ENCODE results near the gene TAS1R2. TPM values are rescaled to one million over a fixed set of nuclear protein-coding genes. Genes with fewer than 3 reads are reported as not detected.

TAS1R2 gene
- polyA plus RNA-seq, 4 donors = not detected

GRCh38 chr1:18805150-18805879, 54.1 kb downstream of the TAS1R2 start:
- DNase-seq (ENCODE audit: low read depth in 4 of 4, low spot score in 3 of 4) = no peak

GRCh38 chr1:18803851-18804250, 55.6 kb downstream of the TAS1R2 start:
- DNase-seq (ENCODE audit: low read depth in 4 of 4, low spot score in 3 of 4) = no peak

- no peak for DNase-seq (ENCODE audit: low read depth in 4 of 4, low spot score in 3 of 4)
These were observed 56.2 kb downstream of the TAS1R2 start for GRCh38 chr1:18803151-18803791.

- DNase-seq (ENCODE audit: low read depth in 4 of 4, low spot score in 3 of 4) = no peak
These were observed 57.2 kb downstream of the TAS1R2 start for GRCh38 chr1:18802231-18802630.

GRCh38 chr1:18800258-18800657, 59.2 kb downstream of the TAS1R2 start:
- no peak for DNase-seq (ENCODE audit: low read depth in 4 of 4, low spot score in 3 of 4)

- DNase-seq (ENCODE audit: low read depth in 4 of 4, low spot score in 3 of 4) = no peak
These were observed 60.0 kb downstream of the TAS1R2 start for GRCh38 chr1:18799454-18799853.

- DNase-seq (ENCODE audit: low read depth in 4 of 4, low spot score in 3 of 4) = no peak
These were observed 60.5 kb downstream of the TAS1R2 start for GRCh38 chr1:18798946-18799345.

- no peak for DNase-seq (ENCODE audit: low read depth in 4 of 4, low spot score in 3 of 4)
These were observed 60.9 kb downstream of the TAS1R2 start for GRCh38 chr1:18798533-18798932.

GRCh38 chr1:18796950-18797349, 62.5 kb downstream of the TAS1R2 start:
- DNase-seq (ENCODE audit: low read depth in 4 of 4, low spot score in 3 of 4) = no peak

- no peak for DNase-seq (ENCODE audit: low read depth in 4 of 4, low spot score in 3 of 4)
These were observed 64.3 kb downstream of the TAS1R2 start for GRCh38 chr1:18795002-18795689.

- no peak for DNase-seq (ENCODE audit: low read depth in 4 of 4, low spot score in 3 of 4)
These were observed 64.9 kb downstream of the TAS1R2 start for GRCh38 chr1:18794561-18794960.

- DNase-seq (ENCODE audit: low read depth in 4 of 4, low spot score in 3 of 4) = no peak
These were observed 65.4 kb downstream of the TAS1R2 start for GRCh38 chr1:18794051-18794450.

- no peak for DNase-seq (ENCODE audit: low read depth in 4 of 4, low spot score in 3 of 4)
These were observed 66.3 kb downstream of the TAS1R2 start for GRCh38 chr1:18793164-18793563.

- no peak for DNase-seq (ENCODE audit: low read depth in 4 of 4, low spot score in 3 of 4)
These were observed 66.7 kb downstream of the TAS1R2 start for GRCh38 chr1:18792747-18793146.

Other genes with a start within 250 kb of the TAS1R2 start
- gene PAX7, start 228.8 kb downstream of the TAS1R2 start, polyA plus RNA-seq (ENCODE audit: insufficient read length in 4 of 4) = not detected
- 10 to 100 TPM; 62.2 to 86.9 (median 78.5) TPM for gene ALDH4A1, start 42.9 kb upstream of the TAS1R2 start, polyA plus RNA-seq (ENCODE audit: insufficient read length in 4 of 4)
- gene IFFO2, start 97.0 kb upstream of the TAS1R2 start, polyA plus RNA-seq (ENCODE audit: insufficient read length in 4 of 4) = 10 to 100 TPM; 23.7 to 27.4 (median 25.2) TPM